ENCODE results near the gene ARHGEF19. TPM values are rescaled to one million over a fixed set of nuclear protein-coding genes. Genes with fewer than 3 reads are reported as not detected.
A peak's percentile ranks its signal among the peaks of the same experiment; 100 is the strongest.

ARHGEF19 gene
- total and polyA plus RNA-seq, 2 of the 13 experiments (the other 11 are each of a cell fraction or from before 2014, with no cell fraction given), result 1.7 to 1.8 TPM

DNA sequence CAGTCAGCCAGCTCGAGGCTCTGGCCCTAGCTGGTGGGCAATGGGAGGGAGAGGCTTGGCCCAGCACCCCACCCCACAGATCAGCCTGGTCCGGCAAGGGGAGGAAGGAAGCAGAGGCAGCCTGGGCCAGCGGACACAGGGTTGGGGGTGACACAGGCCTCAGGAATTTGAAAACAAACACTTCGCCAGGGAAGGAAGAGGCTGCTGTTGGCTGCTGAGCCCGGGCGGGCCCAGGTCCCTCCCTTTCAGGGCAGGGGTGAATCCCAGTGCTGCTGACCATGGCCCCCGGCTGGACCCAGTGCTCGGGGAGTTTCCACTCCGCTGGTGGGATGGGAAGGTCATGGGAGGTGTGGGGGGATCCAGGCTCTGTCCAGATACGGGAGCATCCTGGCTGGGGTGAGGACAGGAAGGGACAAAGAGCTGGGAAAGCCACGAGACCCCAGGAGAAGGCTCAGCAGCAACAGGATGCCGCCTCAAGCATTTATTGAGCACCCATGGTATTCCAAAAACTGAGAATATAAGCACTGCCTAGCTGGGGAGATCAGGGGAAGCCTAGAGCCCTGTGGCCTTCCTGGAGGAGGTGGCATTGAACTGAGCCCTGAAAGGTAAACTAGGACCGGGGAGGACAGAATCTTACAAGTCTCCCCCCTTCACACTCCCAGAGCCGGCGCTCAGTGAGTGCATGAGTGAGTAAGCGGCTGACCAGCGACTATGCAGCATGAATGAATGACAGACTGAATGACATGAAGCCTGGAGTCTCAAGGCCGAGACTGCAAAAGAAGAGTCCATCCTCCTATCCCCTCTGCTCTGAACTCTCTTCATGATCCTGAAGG, 30.3 kb downstream of the ARHGEF19 start (continued):
- TF ChIP-seq ZNF776 (CRISPR knock-in tag; IDR thresholded peaks at IDR 0.05), result no peak
- no peak for TF ChIP-seq TOE1 (CRISPR knock-in tag; IDR thresholded peaks at IDR 0.05)
- peak; percentile 94 for TF ChIP-seq ZBTB7B (CRISPR knock-in tag; IDR thresholded peaks at IDR 0.05)
- TF ChIP-seq ELF1 (CRISPR knock-in tag; IDR thresholded peaks at IDR 0.05), result no peak; the same call in 1 of the 2 replicates
- TF ChIP-seq, protein P1, sequence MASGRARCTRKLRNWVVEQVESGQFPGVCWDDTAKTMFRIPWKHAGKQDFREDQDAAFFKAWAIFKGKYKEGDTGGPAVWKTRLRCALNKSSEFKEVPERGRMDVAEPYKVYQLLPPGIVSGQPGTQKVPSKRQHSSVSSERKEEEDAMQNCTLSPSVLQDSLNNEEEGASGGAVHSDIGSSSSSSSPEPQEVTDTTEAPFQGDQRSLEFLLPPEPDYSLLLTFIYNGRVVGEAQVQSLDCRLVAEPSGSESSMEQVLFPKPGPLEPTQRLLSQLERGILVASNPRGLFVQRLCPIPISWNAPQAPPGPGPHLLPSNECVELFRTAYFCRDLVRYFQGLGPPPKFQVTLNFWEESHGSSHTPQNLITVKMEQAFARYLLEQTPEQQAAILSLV (CRISPR knock-in tag; IDR thresholded peaks at IDR 0.05; ENCODE audit: borderline replicate concordance), result no peak; the same call in 1 of the 2 replicates
- TF ChIP-seq POLR2A (IDR thresholded peaks at IDR 0.05; ENCODE audit: insufficient read depth in 1 of 2, low read depth in 2 of 2, low read length in 2 of 2), result peak; percentile 46 to 47; a peak in 2 of 4 replicates
- TF ChIP-seq ZNF672 (CRISPR knock-in tag; IDR thresholded peaks at IDR 0.05), result no peak
- TF ChIP-seq MEF2D (CRISPR knock-in tag; IDR thresholded peaks at IDR 0.05), result peak; percentile 87
- no peak for TF ChIP-seq ZNF484 (CRISPR knock-in tag; IDR thresholded peaks at IDR 0.05; ENCODE audit: borderline replicate concordance, low read depth)
- no peak for TF ChIP-seq ZKSCAN1 (IDR thresholded peaks at IDR 0.05; ENCODE audit: low read length)
- TF ChIP-seq GZF1 (CRISPR knock-in tag; IDR thresholded peaks at IDR 0.05), result 0 out of 2 replicates have a peak, but pooled peaks have one; percentile 50
- peak; percentile 60 for TF ChIP-seq SPEN (CRISPR knock-in tag; IDR thresholded peaks at IDR 0.05; ENCODE audit: low read depth)
- TF ChIP-seq ZNF724P (CRISPR knock-in tag; IDR thresholded peaks at IDR 0.05; ENCODE audit: borderline replicate concordance), result no peak
- TF ChIP-seq, protein P2, sequence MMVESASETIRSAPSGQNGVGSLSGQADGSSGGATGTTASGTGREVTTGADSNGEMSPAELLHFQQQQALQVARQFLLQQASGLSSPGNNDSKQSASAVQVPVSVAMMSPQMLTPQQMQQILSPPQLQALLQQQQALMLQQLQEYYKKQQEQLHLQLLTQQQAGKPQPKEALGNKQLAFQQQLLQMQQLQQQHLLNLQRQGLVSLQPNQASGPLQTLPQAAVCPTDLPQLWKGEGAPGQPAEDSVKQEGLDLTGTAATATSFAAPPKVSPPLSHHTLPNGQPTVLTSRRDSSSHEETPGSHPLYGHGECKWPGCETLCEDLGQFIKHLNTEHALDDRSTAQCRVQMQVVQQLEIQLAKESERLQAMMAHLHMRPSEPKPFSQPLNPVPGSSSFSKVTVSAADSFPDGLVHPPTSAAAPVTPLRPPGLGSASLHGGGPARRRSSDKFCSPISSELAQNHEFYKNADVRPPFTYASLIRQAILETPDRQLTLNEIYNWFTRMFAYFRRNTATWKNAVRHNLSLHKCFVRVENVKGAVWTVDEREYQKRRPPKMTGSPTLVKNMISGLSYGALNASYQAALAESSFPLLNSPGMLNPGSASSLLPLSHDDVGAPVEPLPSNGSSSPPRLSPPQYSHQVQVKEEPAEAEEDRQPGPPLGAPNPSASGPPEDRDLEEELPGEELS (CRISPR knock-in tag; IDR thresholded peaks at IDR 0.05), result peak; percentile 75
- peak; percentile 92 for TF ChIP-seq FOSL1 (CRISPR knock-in tag; IDR thresholded peaks at IDR 0.05; ENCODE audit: borderline replicate concordance)
- TF ChIP-seq, protein P3, sequence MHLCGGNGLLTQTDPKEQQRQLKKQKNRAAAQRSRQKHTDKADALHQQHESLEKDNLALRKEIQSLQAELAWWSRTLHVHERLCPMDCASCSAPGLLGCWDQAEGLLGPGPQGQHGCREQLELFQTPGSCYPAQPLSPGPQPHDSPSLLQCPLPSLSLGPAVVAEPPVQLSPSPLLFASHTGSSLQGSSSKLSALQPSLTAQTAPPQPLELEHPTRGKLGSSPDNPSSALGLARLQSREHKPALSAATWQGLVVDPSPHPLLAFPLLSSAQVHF (CRISPR knock-in tag; IDR thresholded peaks at IDR 0.05), result no peak
- no peak for TF ChIP-seq WIZ (CRISPR knock-in tag; IDR thresholded peaks at IDR 0.05)
- peak; percentile 34; the same call in 1 of the 2 replicates for TF ChIP-seq NFYB (CRISPR knock-in tag; IDR thresholded peaks at IDR 0.05)
- no peak for TF ChIP-seq ZNF549 (CRISPR knock-in tag; IDR thresholded peaks at IDR 0.05)
- TF ChIP-seq ZNF780A (CRISPR knock-in tag; IDR thresholded peaks at IDR 0.05), result no peak
- TF ChIP-seq, protein P4, sequence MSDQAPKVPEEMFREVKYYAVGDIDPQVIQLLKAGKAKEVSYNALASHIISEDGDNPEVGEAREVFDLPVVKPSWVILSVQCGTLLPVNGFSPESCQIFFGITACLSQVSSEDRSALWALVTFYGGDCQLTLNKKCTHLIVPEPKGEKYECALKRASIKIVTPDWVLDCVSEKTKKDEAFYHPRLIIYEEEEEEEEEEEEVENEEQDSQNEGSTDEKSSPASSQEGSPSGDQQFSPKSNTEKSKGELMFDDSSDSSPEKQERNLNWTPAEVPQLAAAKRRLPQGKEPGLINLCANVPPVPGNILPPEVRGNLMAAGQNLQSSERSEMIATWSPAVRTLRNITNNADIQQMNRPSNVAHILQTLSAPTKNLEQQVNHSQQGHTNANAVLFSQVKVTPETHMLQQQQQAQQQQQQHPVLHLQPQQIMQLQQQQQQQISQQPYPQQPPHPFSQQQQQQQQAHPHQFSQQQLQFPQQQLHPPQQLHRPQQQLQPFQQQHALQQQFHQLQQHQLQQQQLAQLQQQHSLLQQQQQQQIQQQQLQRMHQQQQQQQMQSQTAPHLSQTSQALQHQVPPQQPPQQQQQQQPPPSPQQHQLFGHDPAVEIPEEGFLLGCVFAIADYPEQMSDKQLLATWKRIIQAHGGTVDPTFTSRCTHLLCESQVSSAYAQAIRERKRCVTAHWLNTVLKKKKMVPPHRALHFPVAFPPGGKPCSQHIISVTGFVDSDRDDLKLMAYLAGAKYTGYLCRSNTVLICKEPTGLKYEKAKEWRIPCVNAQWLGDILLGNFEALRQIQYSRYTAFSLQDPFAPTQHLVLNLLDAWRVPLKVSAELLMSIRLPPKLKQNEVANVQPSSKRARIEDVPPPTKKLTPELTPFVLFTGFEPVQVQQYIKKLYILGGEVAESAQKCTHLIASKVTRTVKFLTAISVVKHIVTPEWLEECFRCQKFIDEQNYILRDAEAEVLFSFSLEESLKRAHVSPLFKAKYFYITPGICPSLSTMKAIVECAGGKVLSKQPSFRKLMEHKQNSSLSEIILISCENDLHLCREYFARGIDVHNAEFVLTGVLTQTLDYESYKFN (CRISPR knock-in tag; conservative IDR thresholded peaks at IDR 0.05), result peak; percentile 92
- TF ChIP-seq, protein P5, sequence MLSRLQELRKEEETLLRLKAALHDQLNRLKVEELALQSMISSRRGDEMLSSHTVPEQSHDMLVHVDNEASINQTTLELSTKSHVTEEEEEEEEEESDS (CRISPR knock-in tag; IDR thresholded peaks at IDR 0.05; ENCODE audit: borderline replicate concordance), result no peak
- no peak for TF ChIP-seq ZNF674 (CRISPR knock-in tag; IDR thresholded peaks at IDR 0.05; ENCODE audit: low read depth)
- TF ChIP-seq NBN (conservative IDR thresholded peaks at IDR 0.05), result no peak

Measured in HepG2 (cell line).